IMR-90 (cell line): ENCODE data around the gene SENP7. TPM values are rescaled to one million over a fixed set of nuclear protein-coding genes. Genes with fewer than 3 reads are reported as not detected.

Source experiments
- ATAC-seq: fragments of 200-7000 bp; cut with Tn5 transposase; 2 replicates; pipeline ENCODE4 v1.9.1; 2020; ENCODE audit warnings: low read depth, mild to moderate bottlenecking, moderate library complexity
- BruUV-seq: library from RNA; stranded (reverse); fragments of 400-500 nt; replicated peaks from 2 replicates; lab custom pipeline; 2021; lab: Mats Ljungman, UMichigan
- CTCF ChIA-PET: fragments of 300-600 bp; formaldehyde crosslinking; extraction: SDS; loops from one replicate; lab custom pipeline; 2021; ENCODE audit warnings: antibody characterized with exemption; lab: Yijun Ruan, JAX
- POLR2A ChIA-PET: fragments of 300-600 bp; sonication (Branson Sonifier 250); formaldehyde crosslinking; loops from one replicate; lab custom pipeline; 2022; ENCODE audit warnings: antibody characterized with exemption; ENCODE audit not compliant: unreplicated experiment; lab: Charles Lee
- DNase-seq: peaks from one replicate; pipeline ENCODE4 v3.0.0; 2013
- H2AFZ ChIP-seq: replicated peaks from 2 replicates; pipeline ENCODE3; 2013; ENCODE audit warnings: low read length, mild to moderate bottlenecking; ENCODE audit not compliant: poor library complexity
- H2AK5ac ChIP-seq: 2 replicates; pipeline ENCODE4 v1.6.1; 2013; ENCODE audit warnings: low read depth, low read length, inconsistent platforms
- H2AK9ac ChIP-seq: replicated peaks from 2 replicates; pipeline ENCODE3; 2013; ENCODE audit warnings: mild to moderate bottlenecking, low read depth, low read length, moderate library complexity; ENCODE audit not compliant: poor library complexity
- H2BK120ac ChIP-seq: 2 replicates; pipeline ENCODE4 v1.6.1; 2013; ENCODE audit warnings: low read depth, low read length, inconsistent platforms
- H2BK15ac ChIP-seq: 3 replicates; pipeline ENCODE4 v1.6.1; 2013; ENCODE audit warnings: low read depth, low read length, inconsistent platforms
- H2BK20ac ChIP-seq: 2 replicates; pipeline ENCODE4 v1.6.1; 2013; ENCODE audit warnings: low read depth, mild to moderate bottlenecking, inconsistent platforms, low read length, moderate library complexity
- H2BK5ac ChIP-seq: 2 replicates; pipeline ENCODE4 v1.6.1; 2013; ENCODE audit warnings: mild to moderate bottlenecking, low read depth, low read length, inconsistent platforms; ENCODE audit not compliant: poor library complexity, severe bottlenecking
- H3K14ac ChIP-seq: replicated peaks from 2 replicates; pipeline ENCODE4 v1.6.1; 2013; ENCODE audit warnings: low read depth, low read length, inconsistent platforms
- H3K18ac ChIP-seq: 2 replicates; pipeline ENCODE4 v1.6.1; 2013; ENCODE audit warnings: low read depth, low read length, control low read depth
- H3K23ac ChIP-seq: 2 replicates; pipeline ENCODE4 v1.6.1; 2013; ENCODE audit warnings: low read depth, low read length, inconsistent platforms
- H3K27ac ChIP-seq: 2 replicates; pipeline ENCODE4 v1.5.1; 2013; ENCODE audit warnings: mild to moderate bottlenecking, control low read depth, low read length; ENCODE audit not compliant: insufficient read depth
- H3K27me3 ChIP-seq: 2 replicates; pipeline ENCODE4 v1.6.1; 2013; ENCODE audit warnings: low read length; ENCODE audit not compliant: control insufficient read depth, insufficient read depth
- H3K36me3 ChIP-seq: 2 replicates; pipeline ENCODE4 v1.6.1; 2013; ENCODE audit warnings: low read length, mixed read lengths; ENCODE audit not compliant: control insufficient read depth, insufficient read depth
- H3K4ac ChIP-seq: 2 replicates; pipeline ENCODE4 v1.6.1; 2013; ENCODE audit warnings: low read depth, low read length, inconsistent platforms
- H3K4me1 ChIP-seq: 2 replicates; pipeline ENCODE4 v1.6.1; 2013; ENCODE audit warnings: low read length, mixed read lengths; ENCODE audit not compliant: control insufficient read depth, insufficient read depth
- H3K4me2 ChIP-seq: 2 replicates; pipeline ENCODE4 v1.6.1; 2013; ENCODE audit warnings: low read depth, mild to moderate bottlenecking, control low read depth, low read length, moderate library complexity
- H3K4me3 ChIP-seq: 2 replicates; pipeline ENCODE4 v1.5.1; 2013; ENCODE audit warnings: low read depth, mild to moderate bottlenecking, control low read depth, low read length, moderate library complexity; ENCODE audit not compliant: insufficient read depth
- H3K56ac ChIP-seq: 2 replicates; pipeline ENCODE4 v1.6.1; 2013; ENCODE audit warnings: low read length, inconsistent platforms; ENCODE audit not compliant: insufficient read depth; ENCODE audit errors: extremely low read depth
- H3K79me1 ChIP-seq, 2 experiments: 2 replicates each; pipeline ENCODE4 v1.6.1; 2013; ENCODE audit warnings: low read length in 2 of 2, inconsistent platforms in 1 of 2, low read depth in 1 of 2
- H3K9ac ChIP-seq: 2 replicates; pipeline ENCODE4 v1.6.1; 2013; ENCODE audit warnings: low read depth, low read length, control low read depth
- H3K9me1 ChIP-seq: 2 replicates; pipeline ENCODE4 v1.6.1; 2013; ENCODE audit warnings: low read length, inconsistent platforms; ENCODE audit not compliant: insufficient read depth
- H3K9me3 ChIP-seq: 2 replicates; pipeline ENCODE4 v1.6.1; 2013; ENCODE audit warnings: low read length; ENCODE audit not compliant: control insufficient read depth, insufficient read depth
- H4K20me1 ChIP-seq: 2 replicates; pipeline ENCODE4 v1.6.1; 2013; ENCODE audit warnings: low read length, inconsistent platforms; ENCODE audit not compliant: insufficient read depth
- H4K5ac ChIP-seq: 2 replicates; pipeline ENCODE4 v1.6.1; 2013; ENCODE audit warnings: mild to moderate bottlenecking, low read depth, low read length, control low read depth
- H4K8ac ChIP-seq, 2 experiments: 2 replicates each; pipeline ENCODE4 v1.6.1; 2013; ENCODE audit warnings: low read depth in 2 of 2, low read length in 2 of 2, control low read depth in 1 of 2, inconsistent platforms in 1 of 2
- H4K91ac ChIP-seq: 2 replicates; pipeline ENCODE4 v1.6.1; 2013; ENCODE audit warnings: low read depth, low read length, inconsistent platforms; ENCODE audit not compliant: insufficient read depth
- BHLHE40 ChIP-seq: fragments of 150-350 bp; IDR thresholded peaks from 2 replicates; pipeline ENCODE4 v1.6.1; 2016; ENCODE audit warnings: mild to moderate bottlenecking, low read depth, low read length
- CEBPB ChIP-seq: IDR thresholded peaks from 2 replicates; pipeline ENCODE4 v1.6.1; 2012; ENCODE audit warnings: low read depth, low read length, improper control_type of control experiment
- CTCF ChIP-seq: conservative IDR thresholded peaks from 2 replicates; pipeline ENCODE4 v1.5.1; 2012; ENCODE audit warnings: mild to moderate bottlenecking, low read depth, low read length, improper control_type of control experiment
- FOS ChIP-seq: fragments of 150-350 bp; IDR thresholded peaks from 2 replicates; pipeline ENCODE4 v1.6.1; 2016; ENCODE audit warnings: low read depth, low read length
- MAFK ChIP-seq: IDR thresholded peaks from 2 replicates; pipeline ENCODE4 v1.6.1; 2012; ENCODE audit warnings: low read depth, low read length, improper control_type of control experiment
- MAZ ChIP-seq: IDR thresholded peaks from 2 replicates; pipeline ENCODE4 v1.6.1; 2012; ENCODE audit warnings: low read depth, mild to moderate bottlenecking, low read length, improper control_type of control experiment, moderate library complexity, borderline replicate concordance
- MXI1 ChIP-seq: IDR thresholded peaks from 2 replicates; pipeline ENCODE4 v1.6.1; 2012; ENCODE audit warnings: low read depth, mild to moderate bottlenecking, low read length, moderate library complexity, borderline replicate concordance
- NFE2L2 ChIP-seq: fragments of 150-350 bp; IDR thresholded peaks from 2 replicates; pipeline ENCODE4 v1.6.1; 2016; ENCODE audit warnings: low read depth, mild to moderate bottlenecking, low read length
- POLR2A ChIP-seq: IDR thresholded peaks from 2 replicates; pipeline ENCODE4 v1.6.1; 2012; ENCODE audit warnings: mild to moderate bottlenecking, low read depth, low read length
- RCOR1 ChIP-seq: IDR thresholded peaks from 2 replicates; pipeline ENCODE4 v1.6.1; 2012; ENCODE audit warnings: mild to moderate bottlenecking, low read length, improper control_type of control experiment; ENCODE audit not compliant: insufficient replicate concordance
- RFX5 ChIP-seq: IDR thresholded peaks from 2 replicates; pipeline ENCODE4 v1.8.0; 2012; ENCODE audit warnings: low read depth, mild to moderate bottlenecking, low read length, moderate library complexity
- SMC3 ChIP-seq: fragments of 150-350 bp; IDR thresholded peaks from 2 replicates; pipeline ENCODE4 v1.6.1; 2016; ENCODE audit warnings: low read depth, mild to moderate bottlenecking, antibody characterized with exemption, low read length, moderate library complexity
- WGBS, 2 experiments: methylation state at CpG; one replicate each; pipeline versions ENCODE4 v1.1.5 to v1.1.7; 2013; ENCODE audit warnings: missing lambda C conversion rate in 2 of 2; ENCODE audit not compliant: insufficient read length in 1 of 2; ENCODE audit errors: extremely low coverage in 2 of 2; 5-methylcytosine and 5-hydroxymethylcytosine counted together
- dilution Hi-C: fragments of 300-500 bp; cut with HindIII; formaldehyde crosslinking; loops from one replicate; pipeline ENCODE4 v1.14.3; 2018; ENCODE audit warnings: low sequenced_read_pairs; ENCODE audit not compliant: unreplicated experiment
- in situ Hi-C: fragments of 300-500 bp; cut with MboI; formaldehyde crosslinking; loops from 3 replicates; pipeline ENCODE4 v1.14.3; 2019; ENCODE audit warnings: low sequenced_read_pairs, inconsistent platforms, mixed read lengths
- intact Hi-C: fragments of 100-400 bp; cut with micrococcal nuclease; formaldehyde crosslinking; loops from 2 replicates; pipeline ENCODE4 v1.10.0; 2022
- polyA plus RNA-seq, 3 experiments: library from polyadenylated mRNA; depleted of rRNA; stranded (reverse); fragments of >200 nt; gene quantifications; 2 replicates each; pipeline ENCODE4 v1.2.3, GENCODE V29; 2012; ENCODE audit warnings: low replicate concordance in 1 of 3
- total RNA-seq: library from RNA; depleted of rRNA; stranded (reverse); fragments of >200 nt; gene quantifications from 2 replicates; pipeline ENCODE4 v1.2.3, GENCODE V29; 2012
- TF ChIP-seq, protein P1 (sequence below): fragments of 150-350 bp; IDR thresholded peaks from 2 replicates; pipeline ENCODE4 v1.6.1; 2017; ENCODE audit warnings: mild to moderate bottlenecking, antibody characterized with exemption, low read length, low read depth
- TF ChIP-seq, protein P2 (sequence below): fragments of 150-350 bp; IDR thresholded peaks from 2 replicates; pipeline ENCODE4 v1.6.1; 2016; ENCODE audit warnings: low read depth, mild to moderate bottlenecking, low read length, moderate library complexity, borderline replicate concordance

The SENP7 gene
- total and polyA plus RNA-seq, 2 of the 4 experiments (the other 2 are of a cell fraction): 5.5 to 8.4 TPM

DNA sequence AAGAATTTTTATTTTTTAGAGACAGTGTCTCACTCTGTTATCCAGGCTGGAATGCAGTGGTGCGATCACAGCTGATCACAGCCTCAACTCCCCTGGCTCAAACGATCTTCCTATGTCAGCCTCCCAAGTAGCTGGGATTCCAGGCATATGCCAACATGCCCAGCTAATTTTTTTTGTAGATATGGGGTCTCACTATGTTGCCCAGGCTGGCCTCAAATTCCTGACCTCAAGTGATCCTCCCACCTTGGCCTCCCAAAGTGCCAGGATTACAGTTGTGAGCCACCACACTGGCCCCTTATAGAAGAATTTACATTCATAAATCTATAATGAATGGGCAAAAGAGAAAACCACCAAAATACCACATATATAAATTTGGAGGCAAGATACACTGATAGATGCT lies 15.2 kb downstream of the SENP7 start:
- no peak overlapping the region for H2AFZ ChIP-seq
- H3K14ac ChIP-seq: no peak overlapping the region
- H3K4me2 ChIP-seq: no peak overlapping the region
- no peak overlapping the region for H3K18ac ChIP-seq
- no peak overlapping the region for H3K4ac ChIP-seq
- ChIA-PET CTCF (no interaction called here), POLR2A (no interaction called here)
- peaks cover 8 to 32% of the 10 kb centered on the region in 2 experiments for H3K79me1 ChIP-seq
- no peaks in the 10 kb centered on the region for H3K4me1 ChIP-seq
- H4K8ac ChIP-seq: no peak overlapping the region
- H3K4me3 ChIP-seq: no peak overlapping the region
- no peak overlapping the region for H2BK5ac ChIP-seq
- H2AK9ac ChIP-seq: no peak overlapping the region
- H4K5ac ChIP-seq: no peak overlapping the region
- intact Hi-C loops (no loop called here), in situ Hi-C loops (no loop called here), dilution Hi-C loops (no loop called here)
- no peaks in the 10 kb centered on the region for H3K27me3 ChIP-seq
- H4K91ac ChIP-seq: no peak overlapping the region
- H2AK5ac ChIP-seq: no peak overlapping the region
- peaks cover 6% of the 10 kb centered on the region for H3K36me3 ChIP-seq
- 0 out of 2 replicates have a peak, but pooled peaks cover under 1% of the 10 kb centered on the region for H3K9me1 ChIP-seq
- ATAC-seq (no peak), DNase-seq (no peak)
- H2BK20ac ChIP-seq: no peak overlapping the region
- TF ChIP-seq CEBPB: no peak
- TF ChIP-seq MAZ: no peak
- TF ChIP-seq, protein P1, sequence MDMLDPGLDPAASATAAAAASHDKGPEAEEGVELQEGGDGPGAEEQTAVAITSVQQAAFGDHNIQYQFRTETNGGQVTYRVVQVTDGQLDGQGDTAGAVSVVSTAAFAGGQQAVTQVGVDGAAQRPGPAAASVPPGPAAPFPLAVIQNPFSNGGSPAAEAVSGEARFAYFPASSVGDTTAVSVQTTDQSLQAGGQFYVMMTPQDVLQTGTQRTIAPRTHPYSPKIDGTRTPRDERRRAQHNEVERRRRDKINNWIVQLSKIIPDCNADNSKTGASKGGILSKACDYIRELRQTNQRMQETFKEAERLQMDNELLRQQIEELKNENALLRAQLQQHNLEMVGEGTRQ: no peak
- TF ChIP-seq BHLHE40: no peak
- no peak for TF ChIP-seq POLR2A
- no peak for TF ChIP-seq MXI1
- no peak for TF ChIP-seq FOS
- TF ChIP-seq CTCF: no peak
- TF ChIP-seq, protein P2, sequence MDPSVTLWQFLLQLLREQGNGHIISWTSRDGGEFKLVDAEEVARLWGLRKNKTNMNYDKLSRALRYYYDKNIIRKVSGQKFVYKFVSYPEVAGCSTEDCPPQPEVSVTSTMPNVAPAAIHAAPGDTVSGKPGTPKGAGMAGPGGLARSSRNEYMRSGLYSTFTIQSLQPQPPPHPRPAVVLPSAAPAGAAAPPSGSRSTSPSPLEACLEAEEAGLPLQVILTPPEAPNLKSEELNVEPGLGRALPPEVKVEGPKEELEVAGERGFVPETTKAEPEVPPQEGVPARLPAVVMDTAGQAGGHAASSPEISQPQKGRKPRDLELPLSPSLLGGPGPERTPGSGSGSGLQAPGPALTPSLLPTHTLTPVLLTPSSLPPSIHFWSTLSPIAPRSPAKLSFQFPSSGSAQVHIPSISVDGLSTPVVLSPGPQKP: no peak
- no peak for TF ChIP-seq MAFK
- no peak for TF ChIP-seq SMC3
- no peak for TF ChIP-seq RFX5
- TF ChIP-seq NFE2L2: no peak
- no peak for TF ChIP-seq RCOR1
- H2BK15ac ChIP-seq: no peak overlapping the region
- H4K20me1 ChIP-seq: no peaks in the 10 kb centered on the region
- BruUV-seq: no TSS peak
- no peak overlapping the region for H3K23ac ChIP-seq
- H3K56ac ChIP-seq: no peak overlapping the region
- no CpG with 5 or more reads among the region's 2 CpGs for whole genome bisulfite sequencing, 2 experiments
- no peak overlapping the region for H2BK120ac ChIP-seq
- no peaks in the 10 kb centered on the region for H3K9me3 ChIP-seq
- no peak overlapping the region for H3K9ac ChIP-seq
- H3K27ac ChIP-seq: no peak overlapping the region
